Neuronal stem cell (in vitro differentiated cells): ENCODE data around the gene OLFM1.

ENCODE experiments used
- DNase-seq: peaks from one replicate; pipeline ENCODE4 v3.0.0-alpha.2; 2013; ENCODE audit warnings: low spot score
- H2AFZ ChIP-seq: one replicate; pipeline ENCODE4 v1.6.1; 2013; ENCODE audit warnings: mild to moderate bottlenecking, low read length, inconsistent platforms
- H2AK5ac ChIP-seq: 2 replicates; pipeline ENCODE4 v1.6.1; 2013; ENCODE audit warnings: low read depth, mild to moderate bottlenecking, inconsistent platforms, low read length, moderate library complexity, mixed read lengths
- H2BK120ac ChIP-seq: 2 replicates; pipeline ENCODE4 v1.6.1; 2013; ENCODE audit warnings: low read depth, mild to moderate bottlenecking, inconsistent platforms, low read length, moderate library complexity, mixed read lengths
- H2BK12ac ChIP-seq: one replicate; pipeline ENCODE4 v1.6.1; 2013; ENCODE audit warnings: low read length, inconsistent platforms
- H2BK15ac ChIP-seq: 2 replicates; pipeline ENCODE4 v1.6.1; 2013; ENCODE audit warnings: mild to moderate bottlenecking, low read length, inconsistent platforms, mixed read lengths
- H2BK5ac ChIP-seq: one replicate; pipeline ENCODE4 v1.6.1; 2013; ENCODE audit warnings: inconsistent platforms, mild to moderate bottlenecking, low read length, moderate library complexity
- H3K14ac ChIP-seq: one replicate; pipeline ENCODE4 v1.6.1; 2013; ENCODE audit warnings: low read length, inconsistent platforms
- H3K18ac ChIP-seq: 2 replicates; pipeline ENCODE4 v1.6.1; 2013; ENCODE audit warnings: low read length, inconsistent platforms
- H3K23ac ChIP-seq: 2 replicates; pipeline ENCODE4 v1.6.1; 2013; ENCODE audit warnings: low read depth, mild to moderate bottlenecking, mixed read lengths, low read length, inconsistent platforms; ENCODE audit not compliant: poor library complexity
- H3K27ac ChIP-seq: replicated peaks from 3 replicates; pipeline ENCODE4 v1.5.1; 2013; ENCODE audit warnings: low read length, inconsistent platforms
- H3K27me3 ChIP-seq, 3 experiments: 2 replicates each; pipeline ENCODE4 v1.6.1; 2013; ENCODE audit warnings: low read length in 3 of 3, mild to moderate bottlenecking in 2 of 3, inconsistent platforms in 1 of 3, low read depth in 1 of 3, mixed read lengths in 1 of 3, moderate library complexity in 1 of 3; ENCODE audit not compliant: control insufficient read depth in 3 of 3, insufficient read depth in 3 of 3
- H3K36me3 ChIP-seq, 2 donors: replicated peaks in 1 of 2; 2 replicates each; pipeline ENCODE4 v1.6.1; 2013; ENCODE audit warnings: low read length in 2 of 2; ENCODE audit not compliant: control insufficient read depth in 2 of 2, insufficient read depth in 2 of 2
- H3K4ac ChIP-seq: 2 replicates; pipeline ENCODE4 v1.6.1; 2013; ENCODE audit warnings: inconsistent platforms, mild to moderate bottlenecking, low read length, moderate library complexity
- H3K4me1 ChIP-seq, 2 donors: 1 replicate in 1 of 2; 2 replicates in 1 of 2; pipeline ENCODE4 v1.6.1; 2013; ENCODE audit warnings: low read length in 2 of 2, low read depth in 1 of 2; ENCODE audit not compliant: control insufficient read depth in 2 of 2, insufficient read depth in 1 of 2
- H3K4me2 ChIP-seq: one replicate; pipeline ENCODE4 v1.6.1; 2013; ENCODE audit warnings: mild to moderate bottlenecking, low read length, inconsistent platforms; ENCODE audit not compliant: insufficient read depth, poor library complexity, severe bottlenecking
- H3K4me3 ChIP-seq, 2 donors: 2 replicates each; pipeline ENCODE4 v1.5.1; 2013; ENCODE audit warnings: low read length in 2 of 2, mild to moderate bottlenecking in 2 of 2, inconsistent platforms in 1 of 2, moderate library complexity in 1 of 2
- H3K79me1 ChIP-seq: one replicate; pipeline ENCODE4 v1.6.1; 2013; ENCODE audit warnings: low read depth, mild to moderate bottlenecking, inconsistent platforms, low read length, moderate library complexity
- H3K9ac ChIP-seq: one replicate; pipeline ENCODE4 v1.6.1; 2013; ENCODE audit warnings: mild to moderate bottlenecking, low read depth, low read length, inconsistent platforms; ENCODE audit not compliant: poor library complexity
- H3K9me3 ChIP-seq, 2 donors: replicated peaks in 1 of 2; 2 replicates each; pipeline versions ENCODE3 to v1.6.1; 2013; ENCODE audit warnings: low read length in 2 of 2, mild to moderate bottlenecking in 2 of 2, inconsistent platforms in 1 of 2, low read depth in 1 of 2, mixed read lengths in 1 of 2, moderate library complexity in 1 of 2; ENCODE audit not compliant: control insufficient read depth in 2 of 2, insufficient read depth in 1 of 2
- H4K8ac ChIP-seq: one replicate; pipeline ENCODE4 v1.6.1; 2013; ENCODE audit warnings: low read depth, mild to moderate bottlenecking, inconsistent platforms, low read length, moderate library complexity
- H4K91ac ChIP-seq: one replicate; pipeline ENCODE4 v1.6.1; 2013; ENCODE audit warnings: low read length, low read depth, mild to moderate bottlenecking, inconsistent platforms; ENCODE audit not compliant: poor library complexity
- WGBS, 2 donors: extraction: QIAGEN DNeasy Blood & Tissue Kit; methylation state at CpG; one replicate each; pipeline ENCODE4 v1.1.7; 2013; ENCODE audit warnings: missing lambda C conversion rate in 2 of 2, mixed read lengths in 1 of 2; ENCODE audit not compliant: insufficient read length in 2 of 2, insufficient replicate concordance in 1 of 2; ENCODE audit errors: extremely low coverage in 2 of 2; 5-methylcytosine and 5-hydroxymethylcytosine counted together

Gene OLFM1

DNA sequence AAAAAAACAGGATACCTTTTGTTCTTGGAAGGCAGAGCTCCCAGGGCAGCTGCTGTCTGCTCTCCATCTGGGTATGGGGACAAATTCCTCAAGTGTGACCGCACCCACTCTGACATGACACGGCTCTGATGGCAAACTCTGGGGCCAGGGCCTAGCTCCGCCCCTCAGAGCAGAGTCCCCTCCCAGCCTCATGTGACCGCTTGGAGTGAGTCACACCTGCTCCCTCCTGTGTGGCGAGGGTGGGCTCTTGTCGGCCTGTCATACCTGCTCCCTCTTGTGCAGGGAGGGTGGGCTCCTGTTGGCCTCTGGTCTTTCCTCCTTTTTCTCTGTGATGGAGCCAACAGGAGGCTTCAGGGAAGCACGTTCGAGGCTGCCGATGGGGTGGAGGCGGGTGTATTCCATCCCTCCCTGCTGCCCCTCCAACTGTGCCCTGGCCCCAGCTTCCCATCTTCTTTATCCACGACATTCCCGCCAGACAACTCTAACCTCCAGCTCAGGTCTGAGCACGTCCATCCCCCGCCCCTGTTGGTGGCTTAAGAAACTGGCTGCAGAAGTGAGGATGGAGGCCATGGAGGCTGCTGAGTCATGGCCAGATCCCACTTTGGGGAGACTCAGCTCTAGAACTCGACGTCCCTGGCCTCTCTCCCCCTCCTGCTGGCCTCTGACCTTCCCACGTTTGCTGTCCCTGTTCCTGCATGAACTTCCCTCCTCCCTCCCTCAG is 65.3 kb downstream of the OLFM1 start:
- H2BK15ac ChIP-seq = no peak overlapping the region
- peak overlapping the region; percentile 43 for H2BK5ac ChIP-seq
- no peak overlapping the region for H3K9ac ChIP-seq
- H2BK120ac ChIP-seq = no peak overlapping the region
- no peak overlapping the region for H2AK5ac ChIP-seq
- peaks cover 0 to 5% (median 0%) of the 10 kb centered on the region in 3 experiments for H3K27me3 ChIP-seq
- H3K4me1 ChIP-seq = peaks cover 0 to 15% of the 10 kb centered on the region in 2 donors
- no peak overlapping the region for H2BK12ac ChIP-seq
- no CpG with 5 or more reads among the region's 17 CpGs for WGBS, 2 donors
- no peaks in the 10 kb centered on the region for H3K79me1 ChIP-seq
- H4K8ac ChIP-seq = no peak overlapping the region
- no peak overlapping the region for H3K4me2 ChIP-seq
- no peak overlapping the region for H3K27ac ChIP-seq
- no peak overlapping the region for H4K91ac ChIP-seq
- H3K18ac ChIP-seq = peak overlapping the region; percentile 78
- H3K23ac ChIP-seq = no peak overlapping the region
- no peak overlapping the region for H2AFZ ChIP-seq
- H3K4ac ChIP-seq = no peak overlapping the region
- H3K4me3 ChIP-seq = no peak overlapping the region
- DNase-seq = no peak
- H3K14ac ChIP-seq = peak overlapping the region; percentile 21
- no peaks in the 10 kb centered on the region for H3K36me3 ChIP-seq
- peaks cover 0 to 6% of the 10 kb centered on the region in 2 donors for H3K9me3 ChIP-seq

DNA sequence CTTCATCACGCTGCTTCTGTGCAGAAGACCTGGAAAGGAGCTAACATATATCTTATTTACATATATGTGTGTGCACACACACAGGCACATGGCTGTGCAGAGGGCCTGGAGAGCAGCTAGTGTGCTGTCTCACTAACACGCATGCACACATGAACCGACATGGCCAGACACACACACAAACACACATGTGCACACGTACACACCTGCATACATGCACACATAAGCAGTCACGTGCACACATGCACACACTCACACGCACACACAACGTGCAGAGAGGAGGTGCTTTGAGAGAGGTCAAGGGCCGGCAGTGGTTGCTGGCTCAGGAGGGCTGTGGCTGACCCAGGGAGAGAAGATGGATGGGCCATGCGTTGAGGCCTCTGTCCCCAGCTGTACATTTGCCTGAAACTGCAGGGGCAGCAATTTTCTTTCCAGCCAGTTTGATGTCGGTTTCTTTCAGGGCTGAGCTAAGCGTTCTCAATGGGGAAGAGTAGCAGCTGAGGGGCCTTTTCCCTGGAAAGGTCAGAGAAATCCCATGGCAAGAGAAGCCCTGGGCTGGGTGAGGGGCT is 66.7 kb downstream of the OLFM1 start:
- H3K4me3 ChIP-seq = no peak overlapping the region
- H3K27ac ChIP-seq = no peak overlapping the region
- H3K79me1 ChIP-seq = no peaks in the 10 kb centered on the region
- H2BK5ac ChIP-seq = no peak overlapping the region
- H2AFZ ChIP-seq = no peak overlapping the region
- H2BK15ac ChIP-seq = no peak overlapping the region
- DNase-seq = no peak
- no peak overlapping the region for H3K9ac ChIP-seq
- no CpG with 5 or more reads among the region's 11 CpGs for WGBS, 2 donors
- no peak overlapping the region for H2BK120ac ChIP-seq
- no peak overlapping the region for H3K23ac ChIP-seq
- no peak overlapping the region for H3K14ac ChIP-seq
- peaks cover 0 to 6% of the 10 kb centered on the region in 2 donors for H3K9me3 ChIP-seq
- no peak overlapping the region for H4K91ac ChIP-seq
- H3K4me2 ChIP-seq = no peak overlapping the region
- peaks cover 0 to 15% of the 10 kb centered on the region in 2 donors for H3K4me1 ChIP-seq
- H3K4ac ChIP-seq = no peak overlapping the region
- no peak overlapping the region for H2BK12ac ChIP-seq
- peaks cover 0 to 5% (median 0%) of the 10 kb centered on the region in 3 experiments for H3K27me3 ChIP-seq
- H2AK5ac ChIP-seq = no peak overlapping the region
- no peak overlapping the region for H4K8ac ChIP-seq
- H3K36me3 ChIP-seq = no peaks in the 10 kb centered on the region
- no peak overlapping the region for H3K18ac ChIP-seq

- Histone ChIP-seq H3K4ac (no peak overlapping the region), H3K14ac (no peak overlapping the region), H2AK5ac (no peak overlapping the region), H3K4me1 (peaks cover 0 to 15% of the 10 kb centered on the region in 2 donors), H3K79me1 (no peaks in the 10 kb centered on the region), H3K9ac (no peak overlapping the region), H2BK12ac (no peak overlapping the region), H3K36me3 (no peaks in the 10 kb centered on the region), H2BK5ac (no peak overlapping the region), H3K27me3 (peaks cover 0 to 5% (median 0%) of the 10 kb centered on the region in 3 experiments), H3K18ac (no peak overlapping the region), H2AFZ (no peak overlapping the region), H2BK15ac (no peak overlapping the region), H3K27ac (no peak overlapping the region), H3K4me2 (no peak overlapping the region), H3K4me3 (no peak overlapping the region), H3K23ac (no peak overlapping the region), H4K8ac (no peak overlapping the region), H2BK120ac (no peak overlapping the region), H3K9me3 (peaks cover 0 to 4% of the 10 kb centered on the region in 2 donors), H4K91ac (no peak overlapping the region)
- no CpG with 5 or more reads among the region's 6 CpGs for WGBS, 2 donors
- DNase-seq = no peak
Measured at GRCh38 chr9:135155396-135155795, 67.9 kb downstream of the OLFM1 start.
